HepG2 (cell line): Measurements from ENCODE around the gene FSD1. TPM values are rescaled to one million over a fixed set of nuclear protein-coding genes. Genes with fewer than 3 reads are reported as not detected.

Experiments used
- ATAC-seq: fragments of 200-7000 bp; cut with Tn5 transposase; 3 replicates; pipeline ENCODE4 v1.9.1; 2020; ENCODE audit warnings: mild to moderate bottlenecking, moderate library complexity
- BruUV-seq: library from RNA; stranded (reverse); fragments of 400-500 nt; replicated peaks from 2 replicates; lab custom pipeline; 2021; lab: Mats Ljungman, UMichigan
- CTCF ChIA-PET: fragments of 300-600 bp; formaldehyde crosslinking; extraction: SDS; loops from one replicate; lab custom pipeline; 2021; ENCODE audit warnings: low total read pairs, inconsistent platforms, low intra/inter-chr PET ratio; lab: Yijun Ruan, JAX
- POLR2A ChIA-PET: fragments of 350-600 bp; sonication (Branson Sonifier 250); formaldehyde crosslinking; loops from one replicate; lab custom pipeline; 2020; ENCODE audit warnings: antibody characterized with exemption, inconsistent platforms; lab: Yijun Ruan, JAX
- DNase-seq: peaks from one replicate; pipeline ENCODE4 v3.0.0-alpha.2; 2015; ENCODE audit warnings: low spot score
- FAIRE-seq: peaks from 3 replicates; lab custom pipeline; 2011; peaks lifted over from hg19 to GRCh38; lab: Jason Lieb, UNC
- H2AFZ ChIP-seq: one replicate; pipeline ENCODE4 v1.6.1; 2011; ENCODE audit warnings: low read length, inconsistent platforms
- H3K27ac ChIP-seq: fragments of 300-600 bp; 3 replicates; pipeline ENCODE4 v1.8.0; 2011; ENCODE audit warnings: mixed run types, mild to moderate bottlenecking, mixed read lengths, low read length, inconsistent platforms; ENCODE audit not compliant: insufficient read depth; ENCODE audit errors: extremely low read length
- H3K27me3 ChIP-seq, 2 experiments: fragments of 200-600 bp in 1 of 2; 2 replicates in 1 of 2; 3 replicates in 1 of 2; pipeline versions ENCODE4 v1.6.0 to v1.8.0; 2011; ENCODE audit warnings: low read length in 2 of 2, mild to moderate bottlenecking in 2 of 2, moderate library complexity in 2 of 2, inconsistent platforms in 1 of 2; ENCODE audit not compliant: insufficient read depth in 2 of 2, control insufficient read depth in 1 of 2
- H3K36me3 ChIP-seq, 2 experiments: fragments of 200-600 bp in 1 of 2; replicated peaks in 1 of 2; 2 replicates in 1 of 2; 3 replicates in 1 of 2; pipeline versions ENCODE4 v1.5.1 to v1.8.0; 2011; ENCODE audit warnings: low read length in 2 of 2, inconsistent platforms in 1 of 2; ENCODE audit not compliant: insufficient read depth in 2 of 2, control insufficient read depth in 1 of 2
- H3K4me1 ChIP-seq: 2 replicates; pipeline ENCODE4 v1.5.1; 2012; ENCODE audit warnings: low read length, inconsistent platforms; ENCODE audit not compliant: insufficient read depth
- H3K4me2 ChIP-seq: 2 replicates; pipeline ENCODE4 v1.6.0; 2011; ENCODE audit warnings: low read depth, low read length, inconsistent platforms
- H3K4me3 ChIP-seq, 3 experiments: fragments of 200-600 bp in 1 of 3; sonication (generic), shearing (Covaris generic) in 1 of 3; replicated peaks in 1 of 3; 2 replicates each; pipeline ENCODE4 v1.5.1; 2011 to 2016; ENCODE audit warnings: low read length in 3 of 3, inconsistent platforms in 2 of 3, low read depth in 2 of 3, mild to moderate bottlenecking in 2 of 3, control low read depth in 1 of 3, mixed read lengths in 1 of 3; ENCODE audit not compliant: insufficient read depth in 1 of 3
- H3K79me2 ChIP-seq: one replicate; pipeline ENCODE4 v1.6.1; 2011; ENCODE audit warnings: low read length, inconsistent platforms; ENCODE audit not compliant: insufficient read depth
- H3K9ac ChIP-seq: 2 replicates; pipeline ENCODE4 v1.6.0; 2011; ENCODE audit warnings: mild to moderate bottlenecking, low read depth, low read length, inconsistent platforms; ENCODE audit not compliant: insufficient read depth
- H3K9me3 ChIP-seq: 2 replicates; pipeline ENCODE4 v1.5.1; 2012; ENCODE audit warnings: mild to moderate bottlenecking, low read length
- H4K20me1 ChIP-seq: 2 replicates; pipeline ENCODE4 v1.6.0; 2011; ENCODE audit warnings: inconsistent platforms, mild to moderate bottlenecking, low read length, moderate library complexity; ENCODE audit not compliant: insufficient read depth
- CCDC6 ChIP-seq: sonication (generic); formaldehyde crosslinking; IDR thresholded peaks from 2 replicates; pipeline ENCODE4 v1.8.1; 2022; ENCODE audit warnings: mild to moderate bottlenecking, missing genetic modification reagents, moderate library complexity
- PPARG ChIP-seq: conservative IDR thresholded peaks from 2 replicates; pipeline ENCODE4 v1.6.1; 2016; ENCODE audit warnings: missing biosample characterization, missing genetic modification reagents
- PRPF4 ChIP-seq: fragments of 200-400 bp; formaldehyde crosslinking; IDR thresholded peaks from 2 replicates; pipeline ENCODE4 v1.6.1; 2016; ENCODE audit warnings: low read length, low read depth; ENCODE audit not compliant: poor library complexity, severe bottlenecking
- TEAD3 ChIP-seq: optimal IDR thresholded peaks from 2 replicates; pipeline ENCODE3; 2016; ENCODE audit warnings: borderline replicate concordance
- TGIF2 ChIP-seq: IDR thresholded peaks from 2 replicates; pipeline ENCODE4 v1.6.1; 2016; ENCODE audit warnings: control low read depth, missing compliant biosample characterization
- ZFP91 ChIP-seq: sonication (generic); formaldehyde crosslinking; IDR thresholded peaks from 2 replicates; pipeline ENCODE4 v1.9.0; 2022; ENCODE audit warnings: missing genetic modification reagents, mild to moderate bottlenecking, borderline replicate concordance
- ZFX ChIP-seq: sonication (generic); formaldehyde crosslinking; IDR thresholded peaks from 2 replicates; pipeline ENCODE4 v1.4.0; 2020; ENCODE audit warnings: mild to moderate bottlenecking, low read depth, missing genetic modification reagents, moderate library complexity
- ZMYM3 ChIP-seq: sonication (generic); formaldehyde crosslinking; IDR thresholded peaks from 2 replicates; pipeline ENCODE4 v1.5.1; 2020; ENCODE audit warnings: mild to moderate bottlenecking, missing genetic modification reagents
- ZNF83 ChIP-seq: sonication (generic); formaldehyde crosslinking; IDR thresholded peaks from 2 replicates; pipeline ENCODE4 v1.4.0; 2020; ENCODE audit warnings: missing genetic modification reagents, mild to moderate bottlenecking, borderline replicate concordance
- WGBS: methylation state at CpG from one replicate; pipeline ENCODE4 v1.1.6; 2017; ENCODE audit warnings: low lambda C conversion rate; 5-methylcytosine and 5-hydroxymethylcytosine counted together
- in situ Hi-C: cut with HindIII; loops from 2 replicates; pipeline ENCODE4 v1.10.0; 2017; ENCODE audit warnings: low pct_unique_long_range_greater_than_20kb; ENCODE audit not compliant: extremely low pct_ligation_motif_present
- intact Hi-C: fragments of 100-400 bp; cut with micrococcal nuclease; formaldehyde crosslinking; loops from one replicate; pipeline ENCODE4 v1.10.0; 2022; ENCODE audit not compliant: unreplicated experiment
- polyA plus RNA-seq, 8 experiments: library from polyadenylated mRNA; depleted of rRNA in 3 of 8; stranded (reverse) in 7 of 8; unstranded in 1 of 8; fragments of >200 nt; fragmentation: Illumina TruSeq in 4 of 8; extraction: Trizol in 4 of 8; gene quantifications; 2 replicates each; pipeline versions ENCODE4 v1.2.1 to v1.2.3, GENCODE V29; 2011 to 2016; ENCODE audit warnings: low read depth in 4 of 8, missing spikeins in 1 of 8, mixed read lengths in 1 of 8; ENCODE audit not compliant: insufficient read depth in 1 of 8
- total RNA-seq, 5 experiments: library from RNA; depleted of rRNA; stranded (reverse); fragments of >200 nt; fragmentation: Illumina TruSeq; extraction: Trizol; gene quantifications; 2 replicates each; pipeline ENCODE4 v1.2.3, GENCODE V29; 2016; ENCODE audit warnings: low read depth in 1 of 5

Gene FSD1
- total and polyA plus RNA-seq, 2 of the 13 experiments (the other 11 are each of a cell fraction or from before 2014, with no cell fraction given), result 0.29 to 0.66 TPM

DNA sequence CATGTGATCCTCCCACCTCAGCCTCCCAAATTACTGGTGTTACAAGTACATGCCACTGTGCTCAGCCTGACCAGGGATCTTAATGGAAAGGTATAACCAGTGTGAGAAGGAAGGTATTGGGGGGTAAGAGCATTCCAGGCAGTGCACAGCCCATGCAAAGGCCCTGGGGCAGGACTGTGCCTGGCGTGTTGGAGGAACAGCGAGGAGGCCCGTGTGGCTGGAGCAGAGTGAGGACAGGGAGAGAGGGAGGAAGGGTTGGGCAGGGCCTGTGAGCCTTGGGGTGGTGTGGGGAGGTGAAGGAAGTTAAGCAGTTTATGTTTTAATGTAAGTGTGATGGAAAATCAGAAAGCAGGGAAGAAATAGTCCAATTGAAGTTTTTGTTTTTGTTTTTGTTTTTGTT lies 3.8 kb upstream of the FSD1 start:
- Histone ChIP-seq H3K9ac (no peak overlapping the region), H3K4me3 (no peak overlapping the region), H3K4me1 (peaks cover 25% of the 10 kb centered on the region), H3K27me3 (peaks cover 1 to 8% of the 10 kb centered on the region in 2 experiments; a peak in 4 of 5 replicates), H4K20me1 (no peaks in the 10 kb centered on the region)
- no peak for DNase-seq
- in situ Hi-C loops, result no loop called here
- TF ChIP-seq ZMYM3 (CRISPR knock-in tag) (peak; percentile 82), CCDC6 (CRISPR knock-in tag) (no peak)
- TF ChIP-seq, all 625 proteins: peak for 1
- Histone ChIP-seq H3K79me2 (no peaks in the 10 kb centered on the region), H3K36me3 (no peaks in the 10 kb centered on the region), H3K27ac (no peak overlapping the region), H3K9me3 (no peaks in the 10 kb centered on the region), H3K4me2 (no peak overlapping the region), H2AFZ (no peak overlapping the region)
- WGBS, result 58% methylated on average over 3 of the region's 3 CpGs
- POLR2A ChIA-PET, result no interaction called here
- FAIRE-seq (no peak), ATAC-seq (no peak)
- no TSS peak for BruUV-seq
- intact Hi-C loops, result no loop called here
- CTCF ChIA-PET, result no interaction called here

DNA sequence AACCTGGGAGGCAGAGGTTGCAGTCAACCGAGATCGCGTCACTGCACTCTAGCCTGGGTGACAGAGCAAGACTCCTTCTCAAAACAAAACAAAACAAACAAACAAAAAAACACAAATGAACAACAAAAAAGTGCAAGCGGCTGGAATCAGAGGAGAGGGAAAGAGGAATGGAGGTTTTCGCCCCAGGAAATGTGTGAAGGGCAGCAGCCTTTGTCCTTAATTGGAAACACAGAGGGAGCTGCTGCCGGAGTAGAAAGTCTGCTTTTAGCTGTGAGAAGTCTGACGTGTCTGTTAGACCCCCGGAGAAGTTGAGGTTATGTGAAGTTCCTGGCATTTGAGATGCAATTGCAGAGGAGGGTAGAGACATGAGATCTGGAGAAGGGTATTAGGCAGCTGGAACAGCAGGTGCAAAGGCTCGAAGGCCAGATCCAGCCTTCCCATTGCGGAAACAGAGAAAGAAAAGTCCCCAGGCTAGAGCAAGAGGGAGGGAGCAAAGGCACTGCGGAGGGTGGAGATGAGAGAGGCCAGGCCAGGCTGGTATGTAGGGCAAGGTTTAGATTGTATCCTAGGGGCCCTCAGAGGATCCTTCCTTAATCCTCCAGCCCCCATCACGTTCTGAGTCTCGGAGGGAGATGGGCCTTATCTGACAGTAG lies 2.7 kb upstream of the FSD1 start:
- Histone ChIP-seq H4K20me1 (no peaks in the 10 kb centered on the region), H3K36me3 (no peaks in the 10 kb centered on the region), H3K27ac (peak overlapping the region; percentile 18), H3K4me2 (peak overlapping the region; percentile 79), H3K4me3 (peak overlapping the region; percentile 21 to 55 (median 31); a peak in 5 of 6 replicates), H3K4me1 (peaks cover 35% of the 10 kb centered on the region), H3K9me3 (no peaks in the 10 kb centered on the region), H3K9ac (peak overlapping the region; percentile 63), H2AFZ (peak overlapping the region; percentile 97), H3K27me3 (peaks cover 2 to 11% of the 10 kb centered on the region in 2 experiments; a peak in 4 of 5 replicates), H3K79me2 (no peaks in the 10 kb centered on the region)
- TF ChIP-seq PRPF4 (no peak), ZFX (peak; percentile 41; the same call in 1 of the 2 replicates), ZNF83 (CRISPR knock-in tag) (no peak), ZMYM3 (CRISPR knock-in tag) (peak; percentile 46), TGIF2 (CRISPR knock-in tag) (0 out of 2 replicates have a peak, but pooled peaks have one; percentile 26), PPARG (CRISPR knock-in tag) (0 out of 2 replicates have a peak, but pooled peaks have one; percentile 26), TEAD3 (CRISPR knock-in tag) (peak; percentile 28), ZFP91 (peak; percentile 15; the same call in 1 of the 2 replicates)
- FAIRE-seq, result no peak
- peak; percentile 41 for ATAC-seq
- intact Hi-C loops (no loop called here), in situ Hi-C loops (no loop called here)
- DNase-seq, result no peak
- CTCF ChIA-PET, result no interaction called here
- POLR2A ChIA-PET, result interaction anchor here (1.0 kb wide), 1 partner anchor 41 kb away, joined by 4 read pairs; the partner anchor contains the start of gene MPND
- no TSS peak for BruUV-seq
- 18% methylated on average over 13 of the region's 13 CpGs for WGBS
